HepG2 (cell line): ENCODE results near the gene HTR3C. TPM values are rescaled to one million over a fixed set of nuclear protein-coding genes. Genes with fewer than 3 reads are reported as not detected.

ENCODE experiments used
- CTCF ChIP-seq: sonication (generic); formaldehyde crosslinking; IDR thresholded peaks from 2 replicates; pipeline ENCODE4 v1.5.0; 2020; ENCODE audit warnings: mild to moderate bottlenecking, missing genetic modification reagents, moderate library complexity
- FOXM1 ChIP-seq: sonication (generic); formaldehyde crosslinking; IDR thresholded peaks from 2 replicates; pipeline ENCODE4 v1.5.0; 2020; ENCODE audit warnings: missing genetic modification reagents
- HIC2 ChIP-seq: sonication (generic); formaldehyde crosslinking; IDR thresholded peaks from 2 replicates; pipeline ENCODE4 v1.9.0; 2022; ENCODE audit warnings: low read depth, missing genetic modification reagents
- KDM4B ChIP-seq: sonication (generic); formaldehyde crosslinking; IDR thresholded peaks from 2 replicates; pipeline ENCODE4 v1.4.0; 2020; ENCODE audit warnings: missing genetic modification reagents
- KDM5A ChIP-seq: fragments of 200-600 bp; sonication (generic); IDR thresholded peaks from 2 replicates; pipeline ENCODE4 v1.7.0; 2018; ENCODE audit warnings: antibody characterized with exemption, mild to moderate bottlenecking, low read length, borderline replicate concordance
- MYNN ChIP-seq: sonication (generic); formaldehyde crosslinking; IDR thresholded peaks from 2 replicates; pipeline ENCODE4 v1.4.0; 2020; ENCODE audit warnings: mild to moderate bottlenecking, low read depth, missing genetic modification reagents
- RAD21 ChIP-seq: fragments of 450-650 bp; formaldehyde crosslinking; IDR thresholded peaks from 2 replicates; pipeline ENCODE4 v1.5.0; 2020; ENCODE audit warnings: mild to moderate bottlenecking
- RFX3 ChIP-seq: IDR thresholded peaks from 2 replicates; pipeline ENCODE4 v1.6.1; 2016; ENCODE audit warnings: missing biosample characterization, missing genetic modification reagents
- RXRA ChIP-seq: sonication (generic); formaldehyde crosslinking; IDR thresholded peaks from 2 replicates; pipeline ENCODE4 v1.5.1; 2020; ENCODE audit warnings: missing genetic modification reagents
- SRSF1 ChIP-seq: fragments of 200-400 bp; formaldehyde crosslinking; optimal IDR thresholded peaks from 2 replicates; pipeline ENCODE3; 2017; ENCODE audit warnings: mild to moderate bottlenecking, low read depth, low read length, moderate library complexity
- TCF7 ChIP-seq: sonication (generic); IDR thresholded peaks from 2 replicates; pipeline ENCODE4 v1.6.1; 2016; ENCODE audit warnings: antibody characterized with exemption, low read depth
- TIGD3 ChIP-seq: sonication (generic); formaldehyde crosslinking; IDR thresholded peaks from 2 replicates; pipeline ENCODE4 v1.5.1; 2020; ENCODE audit warnings: mild to moderate bottlenecking, missing genetic modification reagents, borderline replicate concordance
- ZNF263 ChIP-seq: sonication (generic); formaldehyde crosslinking; IDR thresholded peaks from 2 replicates; pipeline ENCODE4 v1.4.0; 2020; ENCODE audit warnings: missing genetic modification reagents
- ZNF326 ChIP-seq: sonication (generic); formaldehyde crosslinking; IDR thresholded peaks from 2 replicates; pipeline ENCODE4 v1.4.0; 2020; ENCODE audit warnings: missing genetic modification reagents, borderline replicate concordance
- ZNF501 ChIP-seq: sonication (generic); formaldehyde crosslinking; IDR thresholded peaks from 2 replicates; pipeline ENCODE4 v1.5.1; 2020; ENCODE audit warnings: mild to moderate bottlenecking, moderate library complexity, missing genetic modification reagents
- ZNF790 ChIP-seq: sonication (generic); formaldehyde crosslinking; IDR thresholded peaks from 2 replicates; pipeline ENCODE4 v1.8.0; 2022; ENCODE audit warnings: missing genetic modification reagents, mild to moderate bottlenecking, borderline replicate concordance
- polyA plus RNA-seq, 8 experiments: library from polyadenylated mRNA; depleted of rRNA in 3 of 8; stranded (reverse) in 7 of 8; unstranded in 1 of 8; fragments of >200 nt; fragmentation: Illumina TruSeq in 4 of 8; extraction: Trizol in 4 of 8; gene quantifications; 2 replicates each; pipeline versions ENCODE4 v1.2.1 to v1.2.3, GENCODE V29; 2011 to 2016; ENCODE audit warnings: low read depth in 4 of 8, missing spikeins in 1 of 8, mixed read lengths in 1 of 8; ENCODE audit not compliant: insufficient read depth in 1 of 8
- total RNA-seq, 5 experiments: library from RNA; depleted of rRNA; stranded (reverse); fragments of >200 nt; fragmentation: Illumina TruSeq; extraction: Trizol; gene quantifications; 2 replicates each; pipeline ENCODE4 v1.2.3, GENCODE V29; 2016; ENCODE audit warnings: low read depth in 1 of 5
- TF ChIP-seq, protein P1 (sequence below): sonication (generic); formaldehyde crosslinking; IDR thresholded peaks from 2 replicates; pipeline ENCODE4 v1.5.1; 2020; ENCODE audit warnings: missing genetic modification reagents, mild to moderate bottlenecking, borderline replicate concordance
- TF ChIP-seq, protein P2 (sequence below): sonication (generic); formaldehyde crosslinking; IDR thresholded peaks from 2 replicates; pipeline ENCODE4 v1.5.0; 2020; ENCODE audit warnings: missing genetic modification reagents, mild to moderate bottlenecking, borderline replicate concordance
- TF ChIP-seq, protein P3 (sequence below): sonication (generic); formaldehyde crosslinking; IDR thresholded peaks from 2 replicates; pipeline ENCODE4 v1.5.0; 2020; ENCODE audit warnings: missing genetic modification reagents, mild to moderate bottlenecking, borderline replicate concordance

Gene HTR3C
- total and polyA plus RNA-seq, 2 of the 13 experiments (the other 11 are each of a cell fraction or from before 2014, with no cell fraction given), result not detected

- peak; percentile 69 for TF ChIP-seq CTCF (CRISPR knock-in tag)
- TF ChIP-seq, protein P1, sequence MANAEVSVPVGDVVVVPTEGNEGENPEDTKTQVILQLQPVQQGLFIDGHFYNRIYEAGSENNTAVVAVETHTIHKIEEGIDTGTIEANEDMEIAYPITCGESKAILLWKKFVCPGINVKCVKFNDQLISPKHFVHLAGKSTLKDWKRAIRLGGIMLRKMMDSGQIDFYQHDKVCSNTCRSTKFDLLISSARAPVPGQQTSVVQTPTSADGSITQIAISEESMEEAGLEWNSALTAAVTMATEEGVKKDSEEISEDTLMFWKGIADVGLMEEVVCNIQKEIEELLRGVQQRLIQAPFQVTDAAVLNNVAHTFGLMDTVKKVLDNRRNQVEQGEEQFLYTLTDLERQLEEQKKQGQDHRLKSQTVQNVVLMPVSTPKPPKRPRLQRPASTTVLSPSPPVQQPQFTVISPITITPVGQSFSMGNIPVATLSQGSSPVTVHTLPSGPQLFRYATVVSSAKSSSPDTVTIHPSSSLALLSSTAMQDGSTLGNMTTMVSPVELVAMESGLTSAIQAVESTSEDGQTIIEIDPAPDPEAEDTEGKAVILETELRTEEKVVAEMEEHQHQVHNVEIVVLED (CRISPR knock-in tag), result no peak
- TF ChIP-seq, protein P2, sequence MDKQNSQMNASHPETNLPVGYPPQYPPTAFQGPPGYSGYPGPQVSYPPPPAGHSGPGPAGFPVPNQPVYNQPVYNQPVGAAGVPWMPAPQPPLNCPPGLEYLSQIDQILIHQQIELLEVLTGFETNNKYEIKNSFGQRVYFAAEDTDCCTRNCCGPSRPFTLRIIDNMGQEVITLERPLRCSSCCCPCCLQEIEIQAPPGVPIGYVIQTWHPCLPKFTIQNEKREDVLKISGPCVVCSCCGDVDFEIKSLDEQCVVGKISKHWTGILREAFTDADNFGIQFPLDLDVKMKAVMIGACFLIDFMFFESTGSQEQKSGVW, result no peak
- no peak for TF ChIP-seq ZNF790
- TF ChIP-seq TIGD3 (CRISPR knock-in tag), result no peak
- no peak for TF ChIP-seq ZNF501 (CRISPR knock-in tag)
- no peak for TF ChIP-seq HIC2 (CRISPR knock-in tag)
- TF ChIP-seq TCF7, result no peak
- TF ChIP-seq MYNN (CRISPR knock-in tag), result no peak
- no peak for TF ChIP-seq RFX3 (CRISPR knock-in tag)
- TF ChIP-seq, protein P3, sequence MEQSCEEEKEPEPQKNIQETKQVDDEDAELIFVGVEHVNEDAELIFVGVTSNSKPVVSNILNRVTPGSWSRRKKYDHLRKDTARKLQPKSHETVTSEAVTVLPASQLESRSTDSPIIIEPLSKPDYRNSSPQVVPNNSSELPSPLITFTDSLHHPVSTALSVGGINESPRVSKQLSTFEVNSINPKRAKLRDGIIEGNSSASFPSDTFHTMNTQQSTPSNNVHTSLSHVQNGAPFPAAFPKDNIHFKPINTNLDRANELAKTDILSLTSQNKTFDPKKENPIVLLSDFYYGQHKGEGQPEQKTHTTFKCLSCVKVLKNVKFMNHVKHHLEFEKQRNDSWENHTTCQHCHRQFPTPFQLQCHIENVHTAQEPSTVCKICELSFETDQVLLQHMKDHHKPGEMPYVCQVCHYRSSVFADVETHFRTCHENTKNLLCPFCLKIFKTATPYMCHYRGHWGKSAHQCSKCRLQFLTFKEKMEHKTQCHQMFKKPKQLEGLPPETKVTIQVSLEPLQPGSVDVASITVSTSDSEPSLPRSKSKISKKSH (CRISPR knock-in tag), result no peak
- no peak for TF ChIP-seq KDM4B
- TF ChIP-seq ZNF326 (CRISPR knock-in tag), result no peak
- TF ChIP-seq KDM5A, result no peak
- no peak for TF ChIP-seq FOXM1 (CRISPR knock-in tag)
- TF ChIP-seq RAD21 (CRISPR knock-in tag), result peak; percentile 53
- no peak for TF ChIP-seq ZNF263
- TF ChIP-seq SRSF1, result no peak
- TF ChIP-seq RXRA, result no peak
Measured at GRCh38 chr3:184040010-184040409, 12.8 kb upstream of the HTR3C start (continued).
